Superior temporal gyrus (tissue), 1 donor: Measurements from ENCODE around the gene SCOC.
A peak's percentile ranks its signal among the peaks of the same experiment; 100 is the strongest.
"Not testable (repeated sequence)": the region's sequence is repeated elsewhere in the genome, so short reads cannot be mapped to it uniquely, and the experiment has no call there.

Source experiments
- DNase-seq: peaks from one replicate; pipeline ENCODE4 v3.0.0-alpha.2; 2016; ENCODE audit errors: extremely low spot score

The SCOC gene

DNA sequence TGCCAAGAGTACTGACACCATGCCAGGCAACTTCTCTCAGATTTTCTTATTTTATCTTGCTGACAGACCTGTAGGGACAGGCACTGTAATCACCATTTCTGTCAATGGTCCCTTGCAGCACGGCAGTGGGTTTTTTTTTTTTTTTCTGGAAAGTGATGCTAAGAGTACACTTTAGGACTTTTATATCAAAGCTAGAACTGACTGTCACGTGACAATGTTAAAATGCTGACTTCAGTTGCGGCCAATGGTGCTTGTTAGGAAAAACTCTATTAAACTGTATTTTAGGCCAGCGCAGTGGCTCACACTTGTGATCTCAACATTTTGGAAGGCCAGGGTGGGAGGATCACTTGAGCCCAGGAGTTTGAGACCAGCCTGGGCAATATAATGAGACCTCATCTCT lies 12.3 kb upstream of the SCOC start:
- DNase-seq = no peak

GRCh38 chr4:140363051-140363450 lies 10.4 kb upstream of the SCOC start:
- DNase-seq = no peak

GRCh38 chr4:140363558-140363957 lies 9.9 kb upstream of the SCOC start:
- DNase-seq = no peak

DNA sequence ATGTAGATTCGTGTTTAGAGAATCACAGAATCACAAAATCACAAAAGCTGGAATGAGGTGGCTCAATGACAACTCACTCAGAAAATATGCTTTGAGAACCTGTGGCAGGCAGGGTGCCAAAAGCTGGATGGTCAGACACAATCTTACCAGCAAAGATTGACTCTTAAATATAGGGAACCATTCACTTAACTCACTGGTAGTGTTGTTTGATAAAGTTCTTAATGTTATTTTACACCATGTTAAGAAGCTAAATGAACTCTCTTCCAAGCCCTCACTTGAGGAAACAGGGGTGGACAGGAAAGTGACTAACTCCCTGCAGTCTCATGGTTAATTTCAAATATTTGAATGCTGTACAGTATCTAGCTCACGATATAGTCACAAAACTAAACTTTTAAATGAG lies 5.7 kb upstream of the SCOC start:
- no peak for DNase-seq

DNA sequence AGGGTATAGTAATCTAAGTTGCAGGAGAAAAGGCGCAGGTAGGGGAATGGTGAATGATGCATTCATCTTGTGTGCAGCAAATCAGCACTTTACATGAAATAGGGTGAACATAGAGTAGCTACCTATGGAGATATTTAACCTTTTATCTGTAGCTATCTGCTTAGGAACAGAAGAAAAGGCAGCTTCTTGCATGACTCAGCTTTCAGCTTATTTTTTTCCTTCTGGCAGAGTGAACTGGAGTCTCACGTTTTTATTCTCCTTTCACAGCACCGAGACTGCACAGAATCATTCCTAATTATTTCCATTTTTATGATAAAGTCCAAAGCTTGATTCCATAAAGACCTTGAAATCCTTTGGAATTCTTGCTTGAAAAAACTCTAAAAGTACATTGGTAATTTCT lies 4.8 kb upstream of the SCOC start:
- no peak for DNase-seq

DNA sequence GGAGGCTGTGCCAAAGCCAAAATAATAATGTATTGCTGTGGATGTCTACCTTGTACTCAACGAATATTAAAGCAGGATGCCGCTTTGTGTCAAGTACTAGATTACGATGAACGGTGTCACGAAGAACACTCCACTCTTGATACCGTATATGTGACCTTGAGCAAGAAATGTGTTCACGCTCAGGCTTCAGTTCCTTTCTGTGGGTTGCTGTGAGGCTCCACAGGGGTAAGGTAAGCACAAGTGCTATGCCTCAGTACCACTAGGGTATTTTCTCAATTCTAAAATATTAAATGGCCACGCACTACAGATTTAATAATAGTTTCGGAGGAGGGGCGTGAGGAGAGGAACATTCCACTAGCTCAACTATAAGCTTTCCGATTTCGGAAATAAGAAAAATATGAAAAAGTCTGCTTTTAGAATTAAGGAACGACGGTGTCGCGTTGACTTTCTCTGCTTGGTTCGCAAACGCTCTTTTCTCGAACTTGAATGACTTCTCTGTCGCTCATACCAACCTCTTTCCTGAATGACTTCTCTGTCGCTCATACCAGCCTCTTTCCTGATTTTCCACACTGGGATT lies 607 bp upstream of the SCOC start:
- DNase-seq = peak; percentile 46

DNA sequence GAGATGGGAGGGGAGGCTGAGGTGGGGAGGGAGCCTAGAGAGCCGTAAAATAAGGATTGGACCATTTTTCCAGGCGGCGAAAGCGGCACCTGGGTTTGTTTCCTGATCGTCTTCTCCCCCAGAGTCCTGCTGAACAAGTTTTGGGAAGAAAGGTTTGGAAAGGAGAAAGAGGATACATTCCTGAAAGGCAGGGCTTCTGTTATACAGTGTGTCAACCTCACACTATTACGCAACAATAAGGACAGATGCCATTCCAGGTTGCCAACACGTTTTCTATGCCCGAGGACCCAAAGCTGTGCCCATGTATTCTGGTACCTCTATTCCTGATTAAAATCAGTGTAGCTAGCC lies 658 bp downstream of the SCOC start:
- DNase-seq = no peak

DNA sequence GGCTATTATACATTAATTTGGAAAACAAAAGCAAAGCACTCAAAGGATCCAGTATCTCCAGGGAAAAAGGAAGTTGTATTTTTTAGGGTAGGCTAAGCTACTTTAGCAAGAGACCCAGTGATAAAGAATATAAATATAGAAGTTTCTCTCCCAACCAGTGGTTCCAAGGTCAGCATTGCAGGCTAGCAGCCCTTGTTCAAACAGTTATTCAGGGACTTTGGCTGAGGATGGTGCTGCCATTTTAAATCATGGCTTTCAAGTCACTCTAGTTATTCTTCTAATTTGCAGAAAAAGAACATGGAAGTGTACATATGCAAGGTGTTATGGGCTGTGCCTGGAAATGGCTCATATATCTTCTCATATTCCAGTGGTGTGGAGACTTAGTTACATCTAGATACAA lies 9.3 kb downstream of the SCOC start:
- no peak for DNase-seq

DNA sequence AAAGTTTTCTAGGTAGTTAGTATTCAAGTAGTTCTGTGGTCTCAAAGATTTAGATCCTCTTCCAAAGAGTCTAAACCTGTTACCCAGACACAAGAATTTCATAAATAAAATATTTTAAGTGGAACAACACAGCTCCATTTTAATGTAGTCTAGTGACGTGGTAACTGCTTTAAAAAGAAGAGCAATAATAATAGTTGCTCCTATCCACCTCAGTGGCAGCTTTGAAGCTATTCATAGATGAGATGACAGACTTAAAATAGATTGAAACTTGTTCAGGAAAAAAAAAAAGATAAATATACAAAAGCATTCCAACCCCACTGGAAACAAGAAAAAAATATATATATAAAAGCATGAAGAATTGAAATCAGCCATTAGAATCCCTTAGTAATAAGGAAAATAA lies 14.6 kb downstream of the SCOC start:
- DNase-seq = no peak

- DNase-seq = no peak
Observed at GRCh38 chr4:140395668-140396067, 22.2 kb downstream of the SCOC start.

DNA sequence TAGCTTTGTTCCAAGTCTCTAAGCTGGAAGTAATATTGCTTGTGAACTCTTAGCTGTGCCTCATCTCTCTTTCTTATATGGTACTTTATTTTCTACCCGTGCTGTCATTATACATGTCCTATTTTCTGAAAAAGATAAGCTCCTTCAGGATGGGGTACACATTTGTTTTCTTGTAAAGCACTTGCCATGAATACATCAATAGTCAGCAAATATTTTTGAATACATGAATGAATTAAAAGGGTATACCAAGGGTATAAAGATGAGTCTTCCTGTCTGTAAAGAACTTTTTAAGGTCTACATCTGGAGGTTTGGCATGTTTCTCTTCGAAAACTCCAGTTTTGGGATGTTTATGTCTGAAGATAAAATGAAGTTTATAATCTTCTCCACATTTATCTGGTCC lies 26.7 kb downstream of the SCOC start:
- no peak for DNase-seq

DNA sequence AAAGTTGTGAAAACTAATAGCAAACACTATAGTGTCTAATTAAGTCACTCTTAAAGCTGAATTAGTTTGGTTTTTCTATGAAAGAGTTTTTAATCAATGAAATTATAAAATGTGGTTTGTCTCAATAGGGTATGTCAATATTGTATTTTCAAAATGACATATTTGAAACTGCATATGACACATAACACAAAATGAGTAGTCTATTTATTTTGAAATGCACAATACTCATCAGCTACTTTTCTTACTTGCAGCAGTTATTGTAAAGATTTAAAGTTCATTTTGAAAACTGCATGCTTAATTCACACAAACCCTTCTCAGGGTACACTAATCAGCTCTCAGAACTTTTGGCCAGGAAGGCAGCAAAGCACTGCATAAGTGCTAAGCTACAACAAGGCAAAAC lies 32.8 kb downstream of the SCOC start:
- no peak for DNase-seq

- DNase-seq = no peak
Observed at GRCh38 chr4:140408974-140409373, 35.5 kb downstream of the SCOC start.

GRCh38 chr4:140413130-140413969 lies 39.9 kb downstream of the SCOC start:
- not testable (repeated sequence) for DNase-seq

DNA sequence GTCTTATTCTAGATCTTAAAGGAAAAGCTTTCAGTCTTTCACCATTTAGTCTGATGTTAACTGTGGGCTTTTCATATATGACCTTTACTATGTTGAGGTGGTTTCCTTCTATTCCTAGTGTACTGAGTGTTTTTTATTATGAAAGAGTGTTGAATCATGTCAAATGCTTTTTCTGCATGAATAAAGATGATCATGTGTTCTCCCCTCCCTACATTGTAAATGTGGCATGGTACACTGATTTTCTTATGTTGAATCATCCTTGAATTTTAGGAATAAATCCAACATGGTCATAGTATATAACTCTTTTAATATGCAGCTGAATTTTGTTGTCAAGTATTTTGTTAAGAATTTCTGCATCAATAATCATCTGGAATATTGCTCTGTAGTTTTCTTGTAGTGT lies 49.7 kb downstream of the SCOC start:
- no peak for DNase-seq

DNA sequence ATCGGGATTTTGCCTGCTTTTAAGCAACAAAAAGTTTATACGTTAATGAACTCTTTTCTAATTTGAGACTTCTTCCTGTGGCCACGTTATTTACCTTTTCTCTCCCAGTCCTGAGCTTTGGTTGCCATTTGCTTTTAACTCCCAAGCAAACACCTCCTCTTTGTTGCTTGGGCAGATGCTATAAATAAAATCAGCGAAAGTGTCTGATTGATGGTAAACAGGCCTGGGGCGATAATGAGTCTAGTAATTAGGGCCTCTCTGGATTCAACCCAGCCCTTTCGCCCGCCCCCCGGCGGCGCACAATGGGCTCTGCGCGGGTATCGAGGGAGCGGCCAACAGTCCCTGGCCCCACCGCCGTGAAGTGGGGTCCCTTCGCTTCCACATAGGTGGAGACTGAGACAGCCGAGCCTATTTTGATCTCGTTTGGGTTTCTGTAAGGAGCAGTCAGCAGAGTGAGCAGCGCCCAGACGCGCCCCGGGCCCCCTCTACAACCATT lies 53.2 kb downstream of the SCOC start:
- no peak for DNase-seq

DNA sequence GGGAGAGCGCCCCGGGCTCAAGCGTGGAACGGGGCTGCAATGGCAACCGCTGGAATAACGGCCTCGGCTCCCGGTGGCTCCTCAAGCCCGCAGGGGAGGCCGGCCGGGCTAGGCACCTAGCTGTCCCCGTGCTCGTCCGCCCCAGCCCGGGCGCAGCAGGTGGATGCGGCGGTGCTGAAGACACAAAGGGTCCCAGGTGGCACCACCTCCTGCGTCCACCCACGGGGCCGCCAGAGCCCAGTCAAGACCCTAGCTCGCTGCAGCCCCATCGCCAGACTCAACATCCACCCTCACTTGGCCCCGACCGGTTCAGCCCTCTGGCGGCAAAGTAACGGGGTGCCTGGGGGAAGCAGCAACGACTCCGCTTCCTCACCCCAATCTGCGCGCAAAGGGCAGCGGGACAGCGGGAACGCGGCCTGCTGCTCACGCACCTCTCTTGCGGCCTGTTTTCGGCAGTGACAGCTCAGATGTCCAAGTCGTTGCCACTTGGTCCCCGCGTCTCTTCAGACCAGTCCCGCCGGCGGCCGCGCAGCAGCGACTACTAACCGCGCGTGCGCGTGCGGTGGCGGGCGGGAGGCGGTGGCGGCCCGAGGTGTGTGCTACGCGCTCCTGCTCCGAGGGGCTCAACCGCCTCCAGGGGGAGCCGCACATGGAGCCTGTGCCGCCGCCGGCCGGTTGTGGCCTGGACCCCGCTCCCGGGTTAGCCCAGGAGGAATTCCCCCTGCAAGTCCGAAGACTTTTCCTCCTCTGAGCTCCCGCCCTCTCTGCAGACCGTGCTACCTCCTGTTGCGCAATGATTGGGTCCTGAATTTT lies 53.9 kb downstream of the SCOC start, which contains the start of gene CLGN:
CLGN (minus strand) TSS at position 543 of the 813 bp plus-strand sequence. CDS start 14,570 bp downstream, outside the sequence.
- peak; percentile 58 for DNase-seq

GRCh38 chr4:140427919-140428471 lies 54.5 kb downstream of the SCOC start:
- peak; percentile 21 for DNase-seq
